A673 (cell line): ENCODE data around the gene WASF1.

ENCODE experiments used
- EZH2 ChIP-seq: fragments of 200-600 bp; sonication (generic); IDR thresholded peaks from 2 replicates; pipeline ENCODE4 v1.6.1; 2017; ENCODE audit warnings: borderline replicate concordance, low read depth, mild to moderate bottlenecking, mixed read lengths, antibody characterized with exemption, low read length; ENCODE audit not compliant: poor library complexity, severe bottlenecking
- TF ChIP-seq, protein P1 (sequence below): fragments of 300-800, 200-600 bp; sonication (generic); conservative IDR thresholded peaks from 2 replicates; pipeline ENCODE4 v1.5.1; 2017; ENCODE audit warnings: low read depth, mild to moderate bottlenecking, antibody characterized with exemption, low read length, moderate library complexity, mixed read lengths

DNA sequence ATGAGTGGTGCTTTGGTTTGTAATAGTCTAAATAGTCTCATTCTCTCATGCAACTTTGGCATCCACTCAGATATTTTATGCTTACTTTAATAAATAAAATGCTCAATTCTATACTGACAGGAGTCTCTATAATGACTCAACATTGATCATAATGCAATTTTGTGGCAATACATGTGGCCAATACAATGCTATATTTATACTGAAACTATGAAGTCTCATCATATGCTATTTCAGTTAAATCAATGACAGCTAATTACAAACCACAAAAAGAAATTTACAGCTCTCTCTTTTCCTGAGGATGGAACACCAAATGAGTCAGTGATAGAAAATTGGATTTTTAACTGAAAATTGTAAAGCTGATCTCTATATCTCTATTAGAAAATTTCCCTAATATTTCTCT lies 77.1 kb downstream of the WASF1 start:
- TF ChIP-seq, protein P1, sequence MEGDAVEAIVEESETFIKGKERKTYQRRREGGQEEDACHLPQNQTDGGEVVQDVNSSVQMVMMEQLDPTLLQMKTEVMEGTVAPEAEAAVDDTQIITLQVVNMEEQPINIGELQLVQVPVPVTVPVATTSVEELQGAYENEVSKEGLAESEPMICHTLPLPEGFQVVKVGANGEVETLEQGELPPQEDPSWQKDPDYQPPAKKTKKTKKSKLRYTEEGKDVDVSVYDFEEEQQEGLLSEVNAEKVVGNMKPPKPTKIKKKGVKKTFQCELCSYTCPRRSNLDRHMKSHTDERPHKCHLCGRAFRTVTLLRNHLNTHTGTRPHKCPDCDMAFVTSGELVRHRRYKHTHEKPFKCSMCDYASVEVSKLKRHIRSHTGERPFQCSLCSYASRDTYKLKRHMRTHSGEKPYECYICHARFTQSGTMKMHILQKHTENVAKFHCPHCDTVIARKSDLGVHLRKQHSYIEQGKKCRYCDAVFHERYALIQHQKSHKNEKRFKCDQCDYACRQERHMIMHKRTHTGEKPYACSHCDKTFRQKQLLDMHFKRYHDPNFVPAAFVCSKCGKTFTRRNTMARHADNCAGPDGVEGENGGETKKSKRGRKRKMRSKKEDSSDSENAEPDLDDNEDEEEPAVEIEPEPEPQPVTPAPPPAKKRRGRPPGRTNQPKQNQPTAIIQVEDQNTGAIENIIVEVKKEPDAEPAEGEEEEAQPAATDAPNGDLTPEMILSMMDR = no peak
- no peak for TF ChIP-seq EZH2
